Erythroblast (primary cell): ENCODE data around the gene RHEBL1.

Source experiments
- GATA1 ChIP-seq: IDR thresholded peaks from 2 replicates; pipeline ENCODE4 v1.6.1; 2011; ENCODE audit warnings: low read depth, mild to moderate bottlenecking, control low read depth, low read length, moderate library complexity
- POLR2A ChIP-seq: IDR thresholded peaks from 2 replicates; pipeline ENCODE4 v1.6.1; 2011; ENCODE audit warnings: mild to moderate bottlenecking, low read length

DNA sequence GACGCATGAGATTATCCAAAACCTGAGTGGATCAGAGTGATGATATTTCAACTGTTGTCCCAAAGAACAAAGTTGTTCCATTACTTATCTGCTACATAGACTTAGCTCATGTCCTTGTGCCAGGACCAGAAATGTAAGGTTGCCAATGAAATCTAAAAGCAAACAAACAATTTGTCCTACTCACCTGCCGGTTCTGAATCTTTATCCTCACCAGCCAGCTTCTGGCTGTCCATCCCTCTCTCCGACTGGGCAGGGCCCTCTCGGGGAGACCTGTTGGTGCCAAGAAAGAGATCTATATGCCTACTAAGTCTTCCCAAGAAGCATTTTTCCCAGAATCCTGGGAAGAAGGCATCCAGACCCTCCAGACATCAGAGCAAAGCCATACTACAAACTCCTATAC is 14.7 kb downstream of the RHEBL1 start:
- TF ChIP-seq POLR2A (no peak), GATA1 (no peak)
